ENCODE results near the gene LAYN. TPM values are rescaled to one million over a fixed set of nuclear protein-coding genes. Genes with fewer than 3 reads are reported as not detected.

Gene LAYN
- 19.9 and 57.3 TPM in 2 replicates for total RNA-seq

GRCh38 chr11:111540114-111540936, at the start of gene LAYN:
Gene LAYN (plus strand): TSS chr11:111540720. CDS start chr11:111540844, 124 bp downstream.

GRCh38 chr11:111512296-111513239, 28.0 kb upstream of the LAYN start, which contains the start of gene BTG4:
Gene BTG4 (minus strand): TSS chr11:111512386. CDS start chr11:111498776, 13,610 bp downstream.

GRCh38 chr11:111514216-111515031, 26.1 kb upstream of the LAYN start, which contains the start of gene HOATZ:
Gene HOATZ (plus strand): TSS chr11:111514778. CDS start chr11:111514785, 7 bp downstream.

GRCh38 chr11:111601979-111602864, 61.7 kb downstream of the LAYN start, which contains the start of gene SIK2:
Gene SIK2 (plus strand): TSS chr11:111602449. CDS start chr11:111602564, 115 bp downstream.

Other genes starting within 250 kb of the LAYN start
- gene POU2AF3, start 242.2 kb upstream of the LAYN start, total RNA-seq: not detected in 2 replicates
- gene POU2AF1, start 161.4 kb upstream of the LAYN start, total RNA-seq: not detected in 2 replicates
- not detected in 2 replicates for gene BTG4, start 28.3 kb upstream of the LAYN start, total RNA-seq
- not detected in 2 replicates for gene HOATZ, start 25.9 kb upstream of the LAYN start, total RNA-seq
- 4.4 and 19.2 TPM in 2 replicates for gene SIK2, start 61.7 kb downstream of the LAYN start, total RNA-seq
- gene PPP2R1B, start 225.7 kb downstream of the LAYN start, total RNA-seq: 29.1 and 89.4 TPM in 2 replicates

Data from bladder microvascular endothelial cell (primary cell).